PC-9 (cell line): ENCODE measurements around the gene ENTR1. TPM values are rescaled to one million over a fixed set of nuclear protein-coding genes. Genes with fewer than 3 reads are reported as not detected.

Experiments
- Bru-seq: library from RNA; stranded (reverse); fragments of 400-500 nt; gene quantifications from one replicate; lab custom pipeline; 2021; lab: Mats Ljungman, UMichigan
- BruChase-seq, 2 experiments: library from RNA; stranded (reverse); fragments of 400-500 nt; gene quantifications; one replicate each; lab custom pipeline; 2021; lab: Mats Ljungman, UMichigan
- BruUV-seq: library from RNA; stranded (reverse); fragments of 400-500 nt; replicated peaks from 2 replicates; lab custom pipeline; 2021; lab: Mats Ljungman, UMichigan
- CTCF ChIA-PET: fragments of 300-600 bp; sonication (Branson Sonifier 250); formaldehyde crosslinking; loops from one replicate; lab custom pipeline; 2022; ENCODE audit warnings: antibody characterized with exemption; lab: Charles Lee
- POLR2A ChIA-PET: fragments of 300-600 bp; sonication (Branson Sonifier 250); formaldehyde crosslinking; loops from one replicate; lab custom pipeline; 2022; ENCODE audit warnings: antibody characterized with exemption; ENCODE audit not compliant: unreplicated experiment; lab: Charles Lee
- DNase-seq, 2 experiments: peaks; one replicate each; pipeline versions ENCODE4 v3.0.0 to v3.0.0-alpha.2; 2015 to 2022; ENCODE audit warnings: mixed read lengths in 1 of 2
- H2AFZ ChIP-seq: fragments of 200-600 bp; sonication (generic); 2 replicates; pipeline ENCODE4 v1.8.1; 2017; ENCODE audit warnings: antibody characterized with exemption
- H3F3A ChIP-seq: fragments of 200-600 bp; sonication (generic); 2 replicates; pipeline ENCODE4 v1.8.1; 2017; ENCODE audit warnings: antibody characterized with exemption, mild to moderate bottlenecking, low read depth; ENCODE audit not compliant: insufficient read depth
- H3K27ac ChIP-seq: fragments of 200-600 bp; sonication (generic); 2 replicates; pipeline ENCODE4 v1.6.1; 2016; ENCODE audit warnings: mixed run types
- H3K27me3 ChIP-seq: fragments of 200-600 bp; sonication (generic); 2 replicates; pipeline ENCODE4 v1.6.1; 2016; ENCODE audit warnings: low read depth, mixed run types; ENCODE audit not compliant: insufficient read depth
- H3K36me3 ChIP-seq: fragments of 200-600 bp; sonication (generic); 2 replicates; pipeline ENCODE4 v1.6.1; 2016; ENCODE audit warnings: low read depth, mixed run types
- H3K4me1 ChIP-seq: fragments of 200-600 bp; sonication (generic); replicated peaks from 2 replicates; pipeline ENCODE4 v1.6.1; 2016; ENCODE audit warnings: mixed run types; ENCODE audit not compliant: insufficient read depth
- H3K4me2 ChIP-seq: fragments of 200-600 bp; sonication (generic); 2 replicates; pipeline ENCODE4 v1.6.1; 2017; ENCODE audit warnings: mixed run types
- H3K4me3 ChIP-seq: fragments of 200-600 bp; sonication (generic); 2 replicates; pipeline ENCODE4 v1.6.1; 2016; ENCODE audit warnings: mixed run types
- H3K79me2 ChIP-seq: fragments of 200-600 bp; sonication (generic); 2 replicates; pipeline ENCODE4 v1.6.1; 2017; ENCODE audit warnings: low read depth, mixed run types
- H3K9me2 ChIP-seq: fragments of 200-600 bp; sonication (generic); 2 replicates; pipeline ENCODE4 v1.8.1; 2017; ENCODE audit warnings: mild to moderate bottlenecking; ENCODE audit not compliant: insufficient read depth
- H3K9me3 ChIP-seq: fragments of 200-600 bp; sonication (generic); 2 replicates; pipeline ENCODE4 v1.8.1; 2016; ENCODE audit warnings: low read depth; ENCODE audit not compliant: insufficient read depth
- H4K20me1 ChIP-seq: fragments of 200-600 bp; sonication (generic); 2 replicates; pipeline ENCODE4 v1.8.1; 2017; ENCODE audit not compliant: insufficient read depth
- CTCF ChIP-seq: fragments of 200-600 bp; sonication (generic); conservative IDR thresholded peaks from 2 replicates; pipeline ENCODE4 v1.6.1; 2017; ENCODE audit warnings: mixed run types, antibody characterized with exemption, mild to moderate bottlenecking, moderate library complexity
- EZH2 ChIP-seq: fragments of 200-600 bp; sonication (generic); IDR thresholded peaks from 2 replicates; pipeline ENCODE4 v1.8.0; 2017; ENCODE audit warnings: antibody characterized with exemption, low read depth
- intact Hi-C: fragments of 100-400 bp; cut with micrococcal nuclease; formaldehyde crosslinking; loops from one replicate; pipeline ENCODE4 v1.10.0; 2022; ENCODE audit not compliant: unreplicated experiment
- long read RNA-seq: library from polyadenylated mRNA; stranded (forward); transcript quantifications from one replicate; pipeline ENCODE4 v2.0.0, GENCODE V29; 2022
- total RNA-seq: library from RNA; stranded (reverse); gene quantifications from 2 replicates; pipeline ENCODE4 v1.2.3, GENCODE V29; 2021

The ENTR1 gene
- total RNA-seq (67.9 and 82.9 TPM in 2 replicates), Bru-seq, nascent RNA (percentile 66 among the genes with signal in this experiment), BruChase-seq, experiment 1, labeled RNA remaining after a 2-hour chase (percentile 81 among the genes with signal in this experiment), BruChase-seq, experiment 2, labeled RNA remaining after a 6-hour chase (percentile 92 among the genes with signal in this experiment)
- long read RNA-seq, transcript ENTR1-201 (9 exons, 2,314 nt): minor isoform, 13 of 46 reads
- long read RNA-seq, transcript ENTR1-204 (8 exons, 2,129 nt): major isoform, 16 of 46 reads
- long read RNA-seq, partial matches to known transcripts: 6 of 46 reads
- long read RNA-seq, other reads (novel, unspliced or antisense): 8 of 46 reads

GRCh38 chr9:136410500-136411287 is at the start of gene ENTR1, which contains the start of gene PMPCA:
Gene ENTR1 (minus strand): TSS chr9:136410614. CDS start chr9:136410397, 217 bp downstream.
Gene PMPCA (plus strand): TSS chr9:136410658. CDS start chr9:136410669, 11 bp downstream.
- POLR2A ChIA-PET: no interaction called here
- peak; percentile 77 to 92 for DNase-seq
- TF ChIP-seq EZH2 (no peak), CTCF (no peak)
- Histone ChIP-seq H3K36me3 (peaks cover 16% of the 10 kb centered on the region), H3K4me3 (peak within 1 kb of the TSS; percentile 94), H3F3A (peaks cover 11% of the 10 kb centered on the region; the same call in 1 of the 2 replicates), H3K9me2 (no peaks in the 10 kb centered on the region), H3K27me3 (no peaks in the 10 kb centered on the region), H3K4me2 (peak within 1 kb of the TSS; percentile 97), H3K9me3 (no peaks in the 10 kb centered on the region), H3K27ac (peak within 1 kb of the TSS; percentile 51; the same call in 1 of the 2 replicates), H3K4me1 (peaks cover 17% of the 10 kb centered on the region; the same call in 1 of the 2 replicates), H3K79me2 (peaks cover 53% of the 10 kb centered on the region), H2AFZ (peak within 1 kb of the TSS; percentile 76), H4K20me1 (peaks cover 23% of the 10 kb centered on the region)
- BruUV-seq: no TSS peak
- CTCF ChIA-PET: interaction anchor here (0.6 kb wide), 3 partner anchors 11 to 65 kb away, joined by 3 to 10 read pairs (median 5); no protein-coding TSS in a partner anchor
- intact Hi-C loops: no loop called here

- Histone ChIP-seq H3K4me2 (no peak overlapping the region), H3K79me2 (no peaks in the 10 kb centered on the region), H3K27me3 (no peaks in the 10 kb centered on the region), H3K9me2 (no peaks in the 10 kb centered on the region), H3K27ac (no peak overlapping the region), H3F3A (peaks cover 14% of the 10 kb centered on the region), H3K9me3 (no peaks in the 10 kb centered on the region), H2AFZ (no peak overlapping the region), H3K36me3 (peaks cover 29% of the 10 kb centered on the region), H3K4me3 (no peak overlapping the region), H4K20me1 (peaks cover 27% of the 10 kb centered on the region), H3K4me1 (no peaks in the 10 kb centered on the region)
- intact Hi-C loops: no loop called here
- DNase-seq: no peak
- TF ChIP-seq CTCF: no peak
- TF ChIP-seq EZH2: no peak
- BruUV-seq: no TSS peak
- ChIA-PET POLR2A (interaction anchor here (0.5 kb wide), 2 partner anchors 14 to 34 kb away, joined by 5 to 10 read pairs; no protein-coding TSS in a partner anchor), CTCF (no interaction called here)
Observed at GRCh38 chr9:136459425-136459824, 49.0 kb upstream of the ENTR1 start.

- Histone ChIP-seq H3K27me3 (no peaks in the 10 kb centered on the region), H3K4me2 (no peak overlapping the region), H3K4me1 (no peaks in the 10 kb centered on the region), H3K79me2 (no peaks in the 10 kb centered on the region), H4K20me1 (peaks cover 22% of the 10 kb centered on the region), H3K27ac (no peak overlapping the region), H3K36me3 (peaks cover 17% of the 10 kb centered on the region), H2AFZ (no peak overlapping the region), H3K9me2 (no peaks in the 10 kb centered on the region), H3K4me3 (no peak overlapping the region), H3K9me3 (no peaks in the 10 kb centered on the region), H3F3A (peaks cover 14% of the 10 kb centered on the region)
- no peak for DNase-seq
- ChIA-PET CTCF (interaction anchor here (0.7 kb wide), 1 partner anchor 36 kb away, joined by 6 read pairs; no protein-coding TSS in a partner anchor), POLR2A (no interaction called here)
- TF ChIP-seq EZH2 (no peak), CTCF (no peak)
- intact Hi-C loops: no loop called here
- no TSS peak for BruUV-seq
Observed at GRCh38 chr9:136457326-136457725, 46.9 kb upstream of the ENTR1 start.
